HG02973 (cell line): ENCODE data around the gene SFT2D1.
A peak's percentile ranks its signal among the peaks of the same experiment; 100 is the strongest.
"Not testable (repeated sequence)": the region's sequence is repeated elsewhere in the genome, so short reads cannot be mapped to it uniquely, and the experiment has no call there.

Experiments used
- ATAC-seq: cut with Tn5 transposase; IDR thresholded peaks from one replicate; pipeline ENCODE4 v1.9.1; 2021; ENCODE audit warnings: moderate library complexity; ENCODE audit not compliant: unreplicated experiment

SFT2D1 gene

GRCh38 chr6:166342349-166343149 is at the start of gene SFT2D1:
Gene SFT2D1 (minus strand): TSS chr6:166342545. CDS start chr6:166342481, 64 bp downstream.
- peak; percentile 87 for ATAC-seq

- ATAC-seq = no peak
Observed at GRCh38 chr6:166389119-166389518, 46.8 kb upstream of the SFT2D1 start.

- no peak for ATAC-seq
Observed at GRCh38 chr6:166388290-166389004, 46.1 kb upstream of the SFT2D1 start.

DNA sequence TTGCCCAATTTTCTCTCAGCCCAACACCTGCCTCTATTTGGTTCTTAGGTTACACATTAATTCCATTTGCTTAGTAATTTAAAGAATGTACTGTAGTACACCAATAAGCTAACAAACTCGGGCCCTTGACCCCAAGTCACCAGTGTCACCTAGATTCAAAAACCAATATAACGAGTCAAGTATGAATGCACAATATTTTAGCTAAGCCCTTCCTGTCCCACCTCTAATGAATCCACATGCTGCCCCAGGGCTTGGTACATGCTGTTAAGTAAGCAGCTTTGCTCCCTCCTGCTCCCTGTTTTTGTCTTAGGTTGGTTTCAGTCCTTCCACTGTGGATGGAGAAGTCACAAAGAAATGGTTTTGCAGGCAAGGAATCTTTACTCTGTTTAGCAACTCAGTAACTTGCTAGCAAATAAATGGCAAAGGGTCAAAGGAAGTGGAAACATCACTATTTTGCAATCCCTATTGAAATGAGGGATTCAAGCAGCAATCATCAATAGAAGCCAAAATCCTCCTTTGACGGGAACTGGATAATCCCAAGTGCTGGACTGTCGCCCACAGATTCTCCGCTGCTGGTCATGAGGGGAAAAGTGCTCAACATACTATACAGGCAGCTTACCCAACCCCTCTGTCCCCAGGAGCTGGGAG is 45.4 kb upstream of the SFT2D1 start:
- ATAC-seq = no peak

DNA sequence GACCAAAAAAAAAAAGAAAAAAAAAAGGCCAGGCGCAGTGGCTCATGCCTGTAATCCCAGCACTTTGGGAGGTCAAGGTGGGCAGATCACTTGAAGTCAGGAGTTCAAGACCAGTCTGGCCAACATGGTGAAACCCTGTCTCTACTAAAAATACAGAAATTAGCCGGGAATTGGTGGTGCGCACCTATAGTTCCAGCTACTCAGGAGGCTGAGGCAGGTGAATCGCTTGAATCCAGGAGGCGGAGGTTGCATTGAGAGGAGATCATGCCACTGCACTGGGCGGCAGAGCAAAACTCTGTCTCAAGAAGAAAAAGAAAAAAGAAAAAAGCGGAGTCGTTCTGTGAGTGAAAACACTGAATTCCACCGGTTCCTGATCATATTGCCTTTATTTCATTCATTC is 44.8 kb upstream of the SFT2D1 start:
- ATAC-seq = not testable (repeated sequence)

DNA sequence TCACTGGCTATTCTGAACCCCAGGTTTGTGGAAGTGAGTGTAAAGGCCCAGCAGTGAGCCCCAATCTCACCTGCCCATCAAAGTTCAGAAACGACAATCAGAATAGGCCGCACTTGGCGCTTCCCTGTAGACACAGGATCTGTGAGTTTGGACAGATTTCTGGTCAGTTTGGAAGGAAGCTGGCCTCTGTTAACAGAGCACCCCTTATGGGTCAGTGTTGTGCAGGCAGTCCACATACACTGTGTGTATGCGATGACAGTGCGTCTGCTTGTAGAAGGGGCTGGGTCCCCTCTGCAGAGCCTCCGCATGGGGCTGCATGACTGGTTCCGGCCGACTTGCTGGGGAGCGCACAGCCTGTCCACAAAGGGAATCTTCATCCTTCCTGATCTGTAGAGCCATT is 43.8 kb upstream of the SFT2D1 start:
- ATAC-seq = no peak

DNA sequence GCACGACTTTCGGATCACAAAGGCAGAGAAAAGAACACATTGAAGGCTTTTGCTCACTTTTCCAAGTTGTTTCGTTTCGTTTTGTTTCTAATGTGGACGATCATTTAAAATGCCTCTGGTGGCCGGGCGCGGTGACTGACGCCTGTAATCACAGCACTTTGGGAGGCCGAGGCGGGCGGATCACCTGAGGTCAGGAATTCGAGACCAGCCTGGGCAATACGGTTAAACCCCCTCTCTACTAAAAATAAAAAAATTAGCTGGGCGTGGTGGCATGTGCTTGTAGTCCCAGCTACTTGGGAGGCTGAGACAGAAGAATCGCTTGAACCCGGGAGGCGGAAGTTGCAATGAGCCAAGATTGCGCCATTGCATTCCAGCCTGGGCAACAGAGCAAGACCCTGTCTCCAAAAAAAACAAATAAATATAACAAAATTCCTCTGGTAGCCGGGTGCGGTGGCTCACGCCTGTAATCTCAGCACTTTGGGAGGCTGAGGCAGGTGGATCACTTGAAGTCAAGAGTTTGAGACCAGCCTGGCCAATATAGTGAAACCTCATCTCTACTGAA is 41.5 kb upstream of the SFT2D1 start:
- peak; percentile 0 for ATAC-seq

- ATAC-seq = peak; percentile 84
Observed at GRCh38 chr6:166382933-166383801, 40.8 kb upstream of the SFT2D1 start, which contains the start of gene MPC1. Gene MPC1 (minus strand): TSS chr6:166382940. CDS start chr6:166382876, 64 bp downstream.

DNA sequence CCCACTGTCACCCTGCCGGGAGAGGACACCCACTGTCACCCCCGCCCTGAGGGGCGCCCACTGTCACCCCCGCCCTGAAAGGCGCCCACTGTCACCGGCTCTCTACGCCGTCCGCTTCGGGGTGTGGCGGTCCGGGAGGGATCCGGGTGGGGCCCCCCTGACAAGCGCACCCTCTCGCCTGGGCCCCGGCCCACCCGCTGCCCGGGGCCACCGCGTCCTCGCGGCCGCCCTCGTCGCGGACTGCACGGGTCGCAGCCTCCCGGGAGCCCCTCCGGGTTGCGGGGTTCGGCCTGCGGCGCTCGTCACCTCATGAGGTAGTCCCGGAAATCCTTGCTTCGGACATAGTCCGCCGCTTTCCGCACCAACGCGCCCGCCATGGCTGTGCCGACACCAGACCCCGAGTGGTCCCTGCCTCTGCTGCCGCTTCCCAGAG is 40.2 kb upstream of the SFT2D1 start:
- peak; percentile 9 for ATAC-seq

DNA sequence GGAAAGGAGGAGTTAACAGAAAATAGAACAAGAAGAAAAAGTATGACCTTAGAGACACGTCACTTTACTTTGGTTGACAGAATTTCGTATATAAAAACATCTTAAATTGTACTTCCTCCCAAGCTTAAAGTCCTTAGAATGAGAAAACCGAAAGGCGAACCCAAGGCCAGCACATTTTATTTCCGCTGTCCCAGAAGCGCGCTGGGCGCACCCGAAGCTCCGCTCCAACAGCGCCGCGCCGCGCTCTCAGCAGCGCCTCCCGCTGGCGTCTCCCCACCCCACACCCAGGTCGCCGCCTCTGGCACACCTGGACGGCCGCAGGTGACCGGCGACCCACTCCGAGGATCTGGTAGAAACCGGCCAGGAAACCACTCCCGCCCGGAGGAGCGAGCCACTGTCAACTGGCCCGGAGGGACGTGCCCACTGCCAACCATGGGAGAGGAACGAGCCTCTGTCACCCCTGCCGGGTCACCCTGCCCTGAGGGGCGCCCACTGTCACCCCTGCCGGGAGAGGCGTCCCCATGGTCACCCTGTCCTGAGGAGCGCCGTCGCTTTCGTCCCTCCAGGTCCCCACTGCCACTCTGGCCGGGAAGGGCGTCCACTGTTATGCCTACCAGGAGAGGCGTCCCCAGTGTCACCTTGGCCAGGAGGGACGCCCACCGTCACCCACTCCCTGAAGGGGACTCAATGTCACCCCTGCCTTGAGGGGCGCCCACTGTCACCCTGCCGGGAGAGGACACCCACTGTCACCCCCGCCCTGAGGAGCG is 39.6 kb upstream of the SFT2D1 start:
- peak; percentile 58 for ATAC-seq

DNA sequence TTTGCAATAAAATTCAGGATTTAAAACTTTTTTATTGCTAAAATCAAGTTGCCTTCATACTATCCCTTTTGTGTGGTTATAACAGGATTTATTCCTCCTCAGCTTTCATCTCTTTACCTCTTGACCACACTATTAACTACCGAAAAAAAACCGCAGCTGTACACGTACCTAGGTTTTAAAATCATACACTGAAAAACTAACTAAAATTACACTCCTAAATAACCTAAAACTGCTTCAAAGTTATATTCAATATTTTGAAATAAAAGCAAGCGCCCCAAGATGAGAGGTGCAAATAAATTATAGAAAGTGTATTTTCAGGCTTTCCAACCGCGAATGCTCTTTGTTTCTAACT is 39.0 kb upstream of the SFT2D1 start:
- ATAC-seq = no peak

GRCh38 chr6:166379800-166380199 is 37.5 kb upstream of the SFT2D1 start:
- ATAC-seq = no peak

GRCh38 chr6:166379103-166379586 is 36.8 kb upstream of the SFT2D1 start:
- no peak for ATAC-seq

DNA sequence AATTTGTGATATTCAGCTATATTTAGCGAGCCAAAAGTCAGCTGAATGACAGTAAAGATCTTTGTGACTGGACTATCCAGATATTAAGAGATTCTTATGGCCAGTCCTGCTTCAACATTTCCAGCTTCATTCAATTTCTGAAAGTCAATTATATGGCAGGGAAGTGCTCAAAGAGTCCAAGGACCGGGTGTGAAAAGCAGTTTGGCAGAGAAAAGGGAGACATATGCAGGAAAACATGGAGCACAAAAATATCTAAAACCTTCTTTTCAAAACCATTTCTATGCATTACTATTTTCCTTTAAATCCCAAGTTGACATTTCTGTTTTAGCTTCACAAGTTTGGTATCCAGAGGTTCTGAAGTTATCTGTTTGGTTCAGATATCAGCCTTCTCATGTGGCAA is 35.4 kb upstream of the SFT2D1 start:
- no peak for ATAC-seq

- no peak for ATAC-seq
Observed at GRCh38 chr6:166375013-166375412, 32.7 kb upstream of the SFT2D1 start.

DNA sequence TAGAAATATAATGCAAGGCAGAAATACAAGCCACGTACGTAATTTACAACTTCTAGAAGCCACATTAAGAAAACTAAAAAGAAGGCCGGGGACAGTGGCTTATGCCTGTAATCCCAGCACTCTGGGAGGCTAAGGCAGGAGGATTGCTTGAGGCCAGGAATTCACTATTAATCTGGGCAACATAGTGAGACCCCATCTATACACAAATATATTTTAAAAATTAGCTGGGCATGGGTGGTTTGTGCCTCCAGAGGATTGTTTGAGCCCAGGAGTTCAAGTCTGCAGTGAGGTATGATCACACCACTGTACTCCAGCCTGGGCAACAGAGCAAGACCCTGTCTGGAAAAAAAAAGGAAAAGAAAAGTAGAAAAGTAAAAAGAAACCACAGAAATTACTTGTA is 28.1 kb upstream of the SFT2D1 start:
- ATAC-seq = no peak

DNA sequence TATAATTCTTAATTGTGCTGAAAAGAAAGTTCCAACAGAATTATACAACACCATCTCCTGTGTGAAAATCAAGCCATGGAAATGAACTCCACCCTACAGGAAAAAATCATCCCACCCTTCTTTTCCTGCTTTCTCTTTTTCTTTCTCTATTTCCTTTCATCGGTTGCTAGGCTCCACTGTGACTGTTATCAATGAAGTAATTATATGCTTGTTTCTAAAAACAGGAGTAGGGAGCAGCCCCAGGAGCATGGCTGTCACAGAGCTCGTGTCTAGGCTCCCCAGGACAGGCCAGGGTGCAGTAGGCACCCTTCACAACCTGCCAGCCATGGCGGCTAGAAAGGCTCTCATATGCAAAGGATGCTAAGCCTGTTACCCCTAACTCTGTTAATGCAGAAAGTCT is 27.4 kb upstream of the SFT2D1 start:
- ATAC-seq = no peak

GRCh38 chr6:166366921-166367320 is 24.6 kb upstream of the SFT2D1 start:
- ATAC-seq = no peak

DNA sequence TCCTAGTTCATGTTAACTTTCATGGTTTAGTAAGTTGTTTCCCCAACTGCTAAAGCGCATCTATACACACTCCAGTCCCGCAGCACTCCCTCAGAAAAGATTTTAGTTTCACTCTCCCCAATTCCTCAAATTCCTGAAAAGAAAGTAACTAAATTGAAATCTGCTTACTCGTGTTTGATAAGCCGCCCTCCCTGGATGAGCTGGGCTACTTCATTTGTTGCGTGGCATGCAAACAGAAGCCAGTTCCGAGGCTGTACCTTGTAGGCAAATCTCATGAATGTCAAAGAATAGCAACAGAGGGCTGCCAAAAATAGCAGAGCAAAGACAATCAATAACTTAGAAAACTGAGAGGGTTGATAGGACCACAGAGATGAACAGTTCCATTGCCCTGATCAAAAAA is 23.5 kb upstream of the SFT2D1 start:
- ATAC-seq = no peak

- no peak for ATAC-seq
Observed at GRCh38 chr6:166365221-166365620, 22.9 kb upstream of the SFT2D1 start.
